Hepatocyte (in vitro differentiated cells): Measurements from ENCODE around the gene CAMK4. TPM values are rescaled to one million over a fixed set of nuclear protein-coding genes. Genes with fewer than 3 reads are reported as not detected.

Experiments
- DNase-seq: peaks from one replicate; pipeline ENCODE4 v3.0.0-alpha.2; 2016; ENCODE audit warnings: low spot score
- H2AFZ ChIP-seq: fragments of 200-600 bp; sonication (generic); 2 replicates; pipeline ENCODE4 v1.6.0; 2016; ENCODE audit warnings: antibody characterized with exemption, mild to moderate bottlenecking
- H3K27ac ChIP-seq: fragments of 200-600 bp; sonication (generic); 2 replicates; pipeline ENCODE4 v1.5.1; 2016; ENCODE audit warnings: mild to moderate bottlenecking
- H3K27me3 ChIP-seq: fragments of 200-600 bp; sonication (generic); 2 replicates; pipeline ENCODE4 v1.6.1; 2016
- H3K36me3 ChIP-seq: fragments of 200-600 bp; sonication (generic); replicated peaks from 2 replicates; pipeline ENCODE4 v1.5.1; 2016; ENCODE audit warnings: low read depth; ENCODE audit not compliant: insufficient read depth
- H3K4me1 ChIP-seq: fragments of 200-600 bp; sonication (generic); 2 replicates; pipeline ENCODE4 v1.5.1; 2016; ENCODE audit warnings: mild to moderate bottlenecking, moderate library complexity; ENCODE audit not compliant: insufficient read depth
- H3K4me2 ChIP-seq: fragments of 200-600 bp; sonication (generic); 2 replicates; pipeline ENCODE4 v1.6.0; 2016
- H3K4me3 ChIP-seq: fragments of 200-600 bp; sonication (generic); 2 replicates; pipeline ENCODE4 v1.5.1; 2016; ENCODE audit warnings: mild to moderate bottlenecking
- H3K79me2 ChIP-seq: fragments of 200-600 bp; sonication (generic); 2 replicates; pipeline ENCODE4 v1.6.0; 2017; ENCODE audit warnings: mild to moderate bottlenecking
- H3K9me2 ChIP-seq: fragments of 200-600 bp; sonication (generic); replicated peaks from 2 replicates; pipeline ENCODE4 v1.6.0; 2017; ENCODE audit warnings: mild to moderate bottlenecking; ENCODE audit not compliant: insufficient read depth
- H3K9me3 ChIP-seq: fragments of 200-600 bp; sonication (generic); 2 replicates; pipeline ENCODE4 v1.5.1; 2016; ENCODE audit warnings: low read depth, mild to moderate bottlenecking
- H4K20me1 ChIP-seq: fragments of 200-600 bp; sonication (generic); 2 replicates; pipeline ENCODE4 v1.6.0; 2016; ENCODE audit warnings: mild to moderate bottlenecking; ENCODE audit not compliant: insufficient read depth, poor library complexity, severe bottlenecking
- EZH2 ChIP-seq: fragments of 200-600 bp; sonication (generic); IDR thresholded peaks from 2 replicates; pipeline ENCODE4 v1.6.1; 2016; ENCODE audit warnings: antibody characterized with exemption, mild to moderate bottlenecking, borderline replicate concordance
- EZH2phosphoT487 ChIP-seq: fragments of 200-600 bp; sonication (generic); IDR thresholded peaks from one replicate; pipeline ENCODE4 v1.6.1; 2018; ENCODE audit warnings: antibody characterized with exemption, mild to moderate bottlenecking, low read depth, moderate library complexity; ENCODE audit not compliant: unreplicated experiment, severe bottlenecking
- WGBS: methylation state at CpG from one replicate; pipeline ENCODE4 v1.1.6; 2016; ENCODE audit warnings: low lambda C conversion rate; ENCODE audit errors: missing lambda C conversion rate; 5-methylcytosine and 5-hydroxymethylcytosine counted together
- polyA plus RNA-seq: library from polyadenylated mRNA; unstranded; fragments of >200 nt; fragmentation: Nextera tagmentation; extraction: Ambion mirVana; gene quantifications from 2 replicates; pipeline ENCODE4 v1.2.1, GENCODE V29; 2016
- total RNA-seq: library from RNA; depleted of rRNA; stranded (reverse); fragments of >200 nt; gene quantifications from 2 replicates; pipeline ENCODE4 v1.2.3, GENCODE V29; 2014
- TF ChIP-seq, protein P1 (sequence below): fragments of 200-600 bp; sonication (generic); IDR thresholded peaks from 2 replicates; pipeline ENCODE4 v1.5.1; 2016; ENCODE audit warnings: antibody characterized with exemption, mild to moderate bottlenecking; ENCODE audit not compliant: poor library complexity

Gene CAMK4
- total and polyA plus RNA-seq, 2 experiments from 2014 or later: 1.0 to 3.4 TPM

- Histone ChIP-seq H3K27ac (no peak overlapping the region), H3K4me2 (no peak overlapping the region), H3K4me3 (no peak overlapping the region), H3K9me3 (no peaks in the 10 kb centered on the region), H4K20me1 (no peaks in the 10 kb centered on the region), H3K27me3 (no peaks in the 10 kb centered on the region), H3K4me1 (no peaks in the 10 kb centered on the region), H3K79me2 (no peaks in the 10 kb centered on the region), H3K36me3 (no peaks in the 10 kb centered on the region), H3K9me2 (no peaks in the 10 kb centered on the region), H2AFZ (no peak overlapping the region)
- DNase-seq: no peak
- TF ChIP-seq, protein P1, sequence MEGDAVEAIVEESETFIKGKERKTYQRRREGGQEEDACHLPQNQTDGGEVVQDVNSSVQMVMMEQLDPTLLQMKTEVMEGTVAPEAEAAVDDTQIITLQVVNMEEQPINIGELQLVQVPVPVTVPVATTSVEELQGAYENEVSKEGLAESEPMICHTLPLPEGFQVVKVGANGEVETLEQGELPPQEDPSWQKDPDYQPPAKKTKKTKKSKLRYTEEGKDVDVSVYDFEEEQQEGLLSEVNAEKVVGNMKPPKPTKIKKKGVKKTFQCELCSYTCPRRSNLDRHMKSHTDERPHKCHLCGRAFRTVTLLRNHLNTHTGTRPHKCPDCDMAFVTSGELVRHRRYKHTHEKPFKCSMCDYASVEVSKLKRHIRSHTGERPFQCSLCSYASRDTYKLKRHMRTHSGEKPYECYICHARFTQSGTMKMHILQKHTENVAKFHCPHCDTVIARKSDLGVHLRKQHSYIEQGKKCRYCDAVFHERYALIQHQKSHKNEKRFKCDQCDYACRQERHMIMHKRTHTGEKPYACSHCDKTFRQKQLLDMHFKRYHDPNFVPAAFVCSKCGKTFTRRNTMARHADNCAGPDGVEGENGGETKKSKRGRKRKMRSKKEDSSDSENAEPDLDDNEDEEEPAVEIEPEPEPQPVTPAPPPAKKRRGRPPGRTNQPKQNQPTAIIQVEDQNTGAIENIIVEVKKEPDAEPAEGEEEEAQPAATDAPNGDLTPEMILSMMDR: no peak
- TF ChIP-seq EZH2phosphoT487: no peak
- TF ChIP-seq EZH2: no peak
- WGBS: 96% methylated on average over 1 of the region's 1 CpG
Measured at GRCh38 chr5:111337133-111337532, 112.9 kb downstream of the CAMK4 start.

DNA sequence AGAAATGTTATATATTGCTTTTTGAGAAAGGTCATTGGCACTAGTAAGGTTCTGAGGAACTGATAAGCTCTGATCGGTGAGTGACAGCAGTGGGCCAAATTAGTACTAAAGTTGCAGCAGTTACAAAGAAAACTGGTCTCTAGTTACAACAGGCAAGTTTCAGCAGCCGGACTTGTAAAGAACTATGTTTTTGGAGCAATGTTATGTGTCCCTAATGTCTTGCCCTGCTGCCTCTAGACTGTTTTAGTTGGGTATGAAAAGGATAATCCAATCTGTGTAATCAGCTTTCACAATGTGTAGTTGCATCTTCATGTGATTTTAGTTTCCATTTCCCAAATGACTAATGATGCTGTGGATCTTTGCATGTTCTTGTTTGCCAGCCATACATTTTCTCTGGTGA is 113.5 kb downstream of the CAMK4 start:
- H3K9me2 ChIP-seq: no peaks in the 10 kb centered on the region
- no peak for DNase-seq
- no peak overlapping the region for H3K27ac ChIP-seq
- H4K20me1 ChIP-seq: no peaks in the 10 kb centered on the region
- no peak overlapping the region for H2AFZ ChIP-seq
- TF ChIP-seq EZH2: no peak
- TF ChIP-seq EZH2phosphoT487: no peak
- TF ChIP-seq, protein P1: no peak
- H3K4me2 ChIP-seq: no peak overlapping the region
- no peaks in the 10 kb centered on the region for H3K9me3 ChIP-seq
- no peaks in the 10 kb centered on the region for H3K4me1 ChIP-seq
- H3K36me3 ChIP-seq: no peaks in the 10 kb centered on the region
- H3K27me3 ChIP-seq: no peaks in the 10 kb centered on the region
- H3K4me3 ChIP-seq: no peak overlapping the region
- no peaks in the 10 kb centered on the region for H3K79me2 ChIP-seq
- 36% methylated on average over 2 of the region's 2 CpGs for WGBS

- no peak overlapping the region for H3K4me2 ChIP-seq
- H3K27ac ChIP-seq: no peak overlapping the region
- H4K20me1 ChIP-seq: no peaks in the 10 kb centered on the region
- H3K27me3 ChIP-seq: no peaks in the 10 kb centered on the region
- H2AFZ ChIP-seq: no peak overlapping the region
- H3K36me3 ChIP-seq: no peaks in the 10 kb centered on the region
- no peak for DNase-seq
- no peaks in the 10 kb centered on the region for H3K4me1 ChIP-seq
- no peaks in the 10 kb centered on the region for H3K79me2 ChIP-seq
- no peaks in the 10 kb centered on the region for H3K9me2 ChIP-seq
- no peaks in the 10 kb centered on the region for H3K9me3 ChIP-seq
- 79% methylated on average over 8 of the region's 8 CpGs for WGBS
- TF ChIP-seq EZH2 (no peak), EZH2phosphoT487 (no peak)
- TF ChIP-seq, protein P1: no peak
- H3K4me3 ChIP-seq: no peak overlapping the region
Measured at GRCh38 chr5:111345731-111346130, 121.5 kb downstream of the CAMK4 start.

- Histone ChIP-seq H3K4me3 (no peak overlapping the region), H3K9me2 (no peaks in the 10 kb centered on the region), H3K27ac (no peak overlapping the region)
Measured at GRCh38 chr5:111347021-111347420, 122.8 kb downstream of the CAMK4 start.

More at GRCh38 chr5:111347021-111347420, 122.8 kb downstream of the CAMK4 start:
- DNase-seq: no peak
- Histone ChIP-seq H3K9me3 (no peaks in the 10 kb centered on the region), H3K27me3 (no peaks in the 10 kb centered on the region), H3K4me1 (no peaks in the 10 kb centered on the region), H4K20me1 (no peaks in the 10 kb centered on the region), H3K4me2 (no peak overlapping the region), H3K79me2 (no peaks in the 10 kb centered on the region), H2AFZ (no peak overlapping the region), H3K36me3 (no peaks in the 10 kb centered on the region)
- TF ChIP-seq EZH2 (no peak), EZH2phosphoT487 (no peak)
- TF ChIP-seq, protein P1: no peak
